ENCODE measurements around the gene BLOC1S6.
"Not testable (repeated sequence)": the region's sequence is repeated elsewhere in the genome, so short reads cannot be mapped to it uniquely, and the experiment has no call there.

BLOC1S6 gene

DNA sequence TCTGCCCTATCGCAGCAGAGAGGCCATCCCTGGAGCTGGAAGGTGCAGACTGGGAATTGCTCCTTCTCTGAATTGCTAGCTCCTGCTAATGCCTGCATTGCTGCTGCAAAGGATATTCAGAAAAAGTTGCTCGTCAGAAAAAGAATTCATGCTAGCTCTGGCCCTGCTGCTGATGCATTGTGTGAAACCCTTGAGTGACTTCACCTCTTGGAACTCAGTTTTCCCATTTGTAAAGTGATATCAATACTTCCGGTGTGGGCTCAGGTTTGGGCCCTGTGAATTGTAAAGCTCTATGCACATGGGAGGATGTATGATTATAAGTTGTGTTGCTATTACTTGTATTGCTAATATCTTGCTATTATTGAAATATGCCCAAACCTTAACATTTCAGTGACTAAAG is 59.0 kb downstream of the BLOC1S6 start:
- TF ChIP-seq, protein P1, sequence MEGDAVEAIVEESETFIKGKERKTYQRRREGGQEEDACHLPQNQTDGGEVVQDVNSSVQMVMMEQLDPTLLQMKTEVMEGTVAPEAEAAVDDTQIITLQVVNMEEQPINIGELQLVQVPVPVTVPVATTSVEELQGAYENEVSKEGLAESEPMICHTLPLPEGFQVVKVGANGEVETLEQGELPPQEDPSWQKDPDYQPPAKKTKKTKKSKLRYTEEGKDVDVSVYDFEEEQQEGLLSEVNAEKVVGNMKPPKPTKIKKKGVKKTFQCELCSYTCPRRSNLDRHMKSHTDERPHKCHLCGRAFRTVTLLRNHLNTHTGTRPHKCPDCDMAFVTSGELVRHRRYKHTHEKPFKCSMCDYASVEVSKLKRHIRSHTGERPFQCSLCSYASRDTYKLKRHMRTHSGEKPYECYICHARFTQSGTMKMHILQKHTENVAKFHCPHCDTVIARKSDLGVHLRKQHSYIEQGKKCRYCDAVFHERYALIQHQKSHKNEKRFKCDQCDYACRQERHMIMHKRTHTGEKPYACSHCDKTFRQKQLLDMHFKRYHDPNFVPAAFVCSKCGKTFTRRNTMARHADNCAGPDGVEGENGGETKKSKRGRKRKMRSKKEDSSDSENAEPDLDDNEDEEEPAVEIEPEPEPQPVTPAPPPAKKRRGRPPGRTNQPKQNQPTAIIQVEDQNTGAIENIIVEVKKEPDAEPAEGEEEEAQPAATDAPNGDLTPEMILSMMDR (IDR thresholded peaks at IDR 0.05), result no peak
- no peak for DNase-seq (ENCODE audit: low spot score)
- H3K27ac ChIP-seq, result peak overlapping the region; percentile 19 to 73
- peak overlapping the region; percentile 14 for H3K4me3 ChIP-seq

DNA sequence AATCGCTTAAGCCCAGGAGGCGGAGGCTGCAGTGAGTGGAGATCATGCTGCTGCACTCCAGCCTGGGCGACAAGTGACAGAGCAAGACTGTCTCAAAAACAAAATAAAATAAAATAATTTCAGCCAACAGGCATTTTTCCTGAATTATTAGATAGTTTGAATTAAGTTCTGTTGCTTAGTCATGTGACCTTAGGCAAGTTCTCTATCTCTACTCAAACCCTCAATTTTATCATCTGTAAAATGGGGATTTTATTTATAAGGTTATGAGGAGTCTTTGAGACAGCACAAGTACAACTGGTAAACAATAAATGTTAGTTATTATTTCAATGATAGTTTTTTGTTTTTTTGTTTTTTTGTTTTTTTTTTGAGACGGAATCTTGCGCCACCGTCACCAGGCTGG is 60.6 kb downstream of the BLOC1S6 start:
- no peak for DNase-seq (ENCODE audit: low spot score)
- TF ChIP-seq, protein P1 (IDR thresholded peaks at IDR 0.05), result no peak
- Histone ChIP-seq H3K27ac (no peak overlapping the region), H3K4me3 (no peak overlapping the region)

DNA sequence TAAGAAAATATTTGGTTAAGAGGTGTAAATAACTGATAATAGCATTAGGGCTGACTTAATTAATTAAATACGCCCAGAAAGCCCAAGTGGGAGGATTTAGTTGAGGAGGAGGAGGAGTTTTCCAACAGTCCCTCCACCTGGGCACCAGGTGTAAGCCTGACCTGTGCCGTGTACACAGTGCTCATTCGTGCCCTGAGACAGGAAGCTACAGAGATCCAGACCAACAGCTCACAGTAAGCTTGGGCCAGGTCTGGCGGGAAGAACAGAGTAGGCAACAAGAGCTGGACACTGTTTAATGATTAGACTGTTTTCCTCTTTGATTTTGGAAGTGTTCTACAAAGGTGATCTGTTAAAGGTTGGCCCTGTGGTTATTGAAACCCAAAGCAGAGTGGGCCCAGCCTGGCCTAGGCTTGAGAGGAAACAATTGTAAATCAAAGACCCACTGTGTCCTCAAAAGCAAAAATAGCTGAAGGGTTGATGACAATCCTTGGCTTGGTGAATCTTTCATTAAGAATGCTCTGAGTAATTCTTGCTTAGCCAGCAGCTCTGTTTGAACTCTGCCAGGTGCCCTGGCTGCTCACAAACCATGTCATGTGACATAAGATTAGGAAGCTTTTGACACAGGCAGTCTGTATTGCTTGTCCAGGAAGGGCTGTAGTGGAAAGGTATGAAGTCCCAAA is 61.5 kb downstream of the BLOC1S6 start:
- DNase-seq (ENCODE audit: low spot score), result no peak
- TF ChIP-seq, protein P1 (IDR thresholded peaks at IDR 0.05), result no peak
- H3K4me3 ChIP-seq, result no peak overlapping the region
- no peak overlapping the region for H3K27ac ChIP-seq

DNA sequence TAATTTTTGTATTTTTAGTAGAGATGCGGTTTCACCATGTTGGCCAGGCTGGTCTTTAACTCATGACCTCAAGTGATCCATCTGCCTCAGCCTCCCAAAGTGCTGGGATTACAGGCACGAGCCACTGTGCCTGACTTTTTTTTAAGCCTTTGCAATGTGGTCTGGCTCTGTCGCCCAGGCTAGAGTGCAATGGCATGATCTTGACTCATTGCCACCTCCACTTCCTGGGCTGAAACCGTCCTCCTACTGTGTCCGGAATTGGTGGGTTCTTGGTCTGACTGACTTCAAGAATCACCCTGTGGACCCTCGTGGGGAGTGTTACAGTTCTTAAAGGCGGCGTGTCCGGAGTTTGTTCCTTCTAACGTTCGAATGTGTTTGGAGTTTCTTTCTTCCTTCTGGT is 62.8 kb downstream of the BLOC1S6 start:
- H3K27ac ChIP-seq; H3K4me3 ChIP-seq; DNase-seq (ENCODE audit: low spot score): not testable (repeated sequence)

DNA sequence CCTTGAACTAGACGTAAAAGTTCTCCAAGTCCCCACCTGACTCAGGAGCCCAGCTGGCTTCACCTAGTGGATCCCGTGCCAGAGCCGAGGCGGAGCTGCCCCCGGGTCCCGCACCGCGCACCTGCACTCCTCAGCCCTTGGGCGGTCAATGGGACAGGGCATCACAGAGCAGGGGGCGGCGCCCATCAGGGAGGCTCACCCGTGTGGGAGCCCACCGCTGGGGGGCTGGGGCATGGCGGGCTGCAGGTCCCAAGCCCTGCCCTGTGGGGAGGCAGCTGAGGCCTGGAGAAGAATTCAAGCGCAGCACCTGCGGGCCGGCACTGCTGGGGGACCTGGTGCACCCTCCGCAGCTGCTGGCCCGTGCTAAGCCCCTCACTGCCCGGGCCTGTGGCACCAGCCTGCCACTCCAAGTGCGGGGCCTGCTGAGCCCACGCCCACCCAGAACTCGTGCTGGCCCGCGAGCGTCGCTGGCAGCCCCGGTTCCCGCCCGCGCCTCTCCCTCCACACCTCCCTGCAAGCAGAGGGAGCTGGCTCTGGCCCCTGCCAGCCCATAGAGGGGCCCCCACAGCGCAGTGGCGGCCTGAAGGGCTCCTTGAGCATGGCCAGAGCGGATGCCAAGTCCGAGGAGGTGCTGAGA is 63.8 kb downstream of the BLOC1S6 start:
- H3K4me3 ChIP-seq, result no peak overlapping the region
- TF ChIP-seq, protein P1 (IDR thresholded peaks at IDR 0.05), result no peak
- H3K27ac ChIP-seq, result no peak overlapping the region
- DNase-seq (ENCODE audit: low spot score), result no peak

DNA sequence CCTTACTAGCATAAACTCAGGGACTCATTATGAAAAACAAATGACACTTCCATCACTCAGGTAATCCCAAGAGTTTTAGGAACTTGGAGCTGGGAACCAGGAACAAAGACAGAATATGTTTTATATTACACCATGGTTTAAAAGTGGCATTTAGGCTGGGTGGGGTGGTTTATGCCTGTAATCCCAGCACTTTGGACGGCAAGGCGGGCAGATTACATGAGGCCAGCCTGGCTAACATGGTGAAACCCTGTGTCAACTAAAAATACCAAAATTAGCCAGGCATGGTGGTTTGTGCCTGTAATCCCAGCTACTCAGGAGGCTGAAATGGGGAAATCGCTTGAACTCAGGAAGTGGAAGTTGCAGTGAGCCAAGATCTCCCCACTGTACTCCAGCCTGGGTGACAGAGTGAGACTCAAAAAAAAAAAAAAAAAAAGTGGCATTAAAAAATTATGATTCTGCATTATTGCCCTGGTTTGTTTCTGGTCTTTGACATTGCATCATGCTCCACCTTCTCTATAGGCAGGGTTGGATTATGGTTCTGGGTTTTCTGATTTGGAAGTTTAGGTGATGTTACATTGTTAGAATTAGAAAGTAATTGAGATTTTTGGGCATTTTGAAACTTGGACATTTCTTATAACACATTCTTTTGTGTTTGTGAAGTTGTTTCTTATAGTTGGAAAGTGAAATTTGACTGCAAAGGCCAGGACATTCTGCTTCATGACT is 66.7 kb downstream of the BLOC1S6 start:
- DNase-seq (ENCODE audit: low spot score), result no peak
- no peak overlapping the region for H3K4me3 ChIP-seq
- TF ChIP-seq, protein P1 (IDR thresholded peaks at IDR 0.05), result no peak
- no peak overlapping the region for H3K27ac ChIP-seq

DNA sequence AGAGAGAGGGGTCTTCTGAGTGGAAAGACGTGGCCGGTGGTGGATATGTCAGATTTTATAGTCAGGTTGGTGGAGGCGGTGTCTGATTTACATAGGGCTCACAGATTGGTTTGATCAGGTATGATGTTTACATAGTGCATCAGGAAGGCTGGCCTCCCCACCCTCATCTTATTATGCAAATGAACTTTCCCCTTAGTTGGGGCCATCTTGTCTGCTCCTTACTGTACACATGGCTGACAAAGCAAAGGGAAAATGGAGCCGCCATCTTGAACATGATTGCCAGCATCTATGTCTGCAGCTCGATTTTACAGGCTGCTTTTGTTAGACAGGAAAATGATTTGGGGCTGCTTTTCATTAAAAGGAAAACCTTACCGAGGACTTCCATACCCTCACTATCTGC is 67.6 kb downstream of the BLOC1S6 start:
- TF ChIP-seq, protein P1 (IDR thresholded peaks at IDR 0.05), result no peak
- Histone ChIP-seq H3K4me3 (no peak overlapping the region), H3K27ac (no peak overlapping the region)
- no peak for DNase-seq (ENCODE audit: low spot score)
